Activated B cell treated with CpG ODN at 0.5 μM for 24 hours (primary cell): ENCODE data around the gene SLC18B1. TPM values are rescaled to one million over a fixed set of nuclear protein-coding genes. Genes with fewer than 3 reads are reported as not detected.
A peak's percentile ranks its signal among the peaks of the same experiment; 100 is the strongest.

Experiments used
- ATAC-seq: fragments of 200-7000 bp; cut with Tn5 transposase; one replicate; pipeline ENCODE4 v1.10.0; 2021; ENCODE audit warnings: low read depth, mild to moderate bottlenecking, moderate library complexity
- CTCF ChIA-PET: fragments of 350-600 bp; sonication (Branson Sonifier 250); formaldehyde crosslinking; loops from one replicate; lab custom pipeline; 2021; ENCODE audit warnings: antibody characterized with exemption; lab: Charles Lee
- POLR2A ChIA-PET: fragments of 350-600 bp; sonication (Branson Sonifier 250); formaldehyde crosslinking; loops from one replicate; lab custom pipeline; 2021; ENCODE audit warnings: antibody characterized with exemption; lab: Charles Lee
- DNase-seq: peaks from one replicate; pipeline ENCODE4 v3.0.0; 2022
- H3K27ac Mint-ChIP-seq: one replicate; pipeline ENCODE4 v1.8.0; 2020; ENCODE audit warnings: mixed read lengths
- H3K27me3 Mint-ChIP-seq: one replicate; pipeline ENCODE4 v1.8.0; 2021; ENCODE audit warnings: mixed read lengths
- H3K36me3 Mint-ChIP-seq: one replicate; pipeline ENCODE4 v1.8.0; 2021; ENCODE audit warnings: low read depth, mixed read lengths
- H3K4me1 Mint-ChIP-seq: one replicate; pipeline ENCODE4 v1.8.0; 2021; ENCODE audit warnings: mixed read lengths
- H3K4me3 Mint-ChIP-seq: one replicate; pipeline ENCODE4 v1.8.0; 2020; ENCODE audit warnings: mild to moderate bottlenecking, mixed read lengths
- H3K9me3 Mint-ChIP-seq: one replicate; pipeline ENCODE4 v1.8.0; 2020; ENCODE audit warnings: mixed read lengths
- CTCF ChIP-seq: fragments of 200-600 bp; IDR thresholded peaks from one replicate; pipeline ENCODE4 v1.8.0; 2022; ENCODE audit warnings: antibody characterized with exemption, mild to moderate bottlenecking
- intact Hi-C: fragments of 100-400 bp; cut with micrococcal nuclease; formaldehyde crosslinking; loops from one replicate; pipeline ENCODE4 v1.15.1; 2024
- total RNA-seq: library from RNA; stranded (reverse); gene quantifications from 2 replicates; pipeline ENCODE4 v1.2.3, GENCODE V29; 2022

SLC18B1 gene
- total RNA-seq, 1 donor from 2014 or later = 8.1 TPM

- no peaks in the 10 kb centered on the region for H3K9me3 Mint-ChIP-seq
- no peak overlapping the region for H3K27ac Mint-ChIP-seq
- H3K36me3 Mint-ChIP-seq = no peaks in the 10 kb centered on the region
- H3K4me1 Mint-ChIP-seq = no peaks in the 10 kb centered on the region
- DNase-seq = no peak
- no peak overlapping the region for H3K4me3 Mint-ChIP-seq
- no peak for ATAC-seq
- intact Hi-C loops = loop anchor here (1.0 to 2.0 kb wide), 2 partner anchors 210 to 1090 kb away; no protein-coding TSS in a partner anchor
- no peak for TF ChIP-seq CTCF
- H3K27me3 Mint-ChIP-seq = no peaks in the 10 kb centered on the region
- POLR2A ChIA-PET = interaction anchor here (0.6 kb wide), 1 partner anchor 10 kb away, joined by 3 read pairs; no protein-coding TSS in a partner anchor
- CTCF ChIA-PET = interaction anchor here (0.7 to 2.2 kb wide), 2 partner anchors 132 to 1086 kb away, joined by 3 to 6 read pairs; no protein-coding TSS in a partner anchor
Observed at GRCh38 chr6:132830334-132830751, 31.9 kb upstream of the SLC18B1 start.

DNA sequence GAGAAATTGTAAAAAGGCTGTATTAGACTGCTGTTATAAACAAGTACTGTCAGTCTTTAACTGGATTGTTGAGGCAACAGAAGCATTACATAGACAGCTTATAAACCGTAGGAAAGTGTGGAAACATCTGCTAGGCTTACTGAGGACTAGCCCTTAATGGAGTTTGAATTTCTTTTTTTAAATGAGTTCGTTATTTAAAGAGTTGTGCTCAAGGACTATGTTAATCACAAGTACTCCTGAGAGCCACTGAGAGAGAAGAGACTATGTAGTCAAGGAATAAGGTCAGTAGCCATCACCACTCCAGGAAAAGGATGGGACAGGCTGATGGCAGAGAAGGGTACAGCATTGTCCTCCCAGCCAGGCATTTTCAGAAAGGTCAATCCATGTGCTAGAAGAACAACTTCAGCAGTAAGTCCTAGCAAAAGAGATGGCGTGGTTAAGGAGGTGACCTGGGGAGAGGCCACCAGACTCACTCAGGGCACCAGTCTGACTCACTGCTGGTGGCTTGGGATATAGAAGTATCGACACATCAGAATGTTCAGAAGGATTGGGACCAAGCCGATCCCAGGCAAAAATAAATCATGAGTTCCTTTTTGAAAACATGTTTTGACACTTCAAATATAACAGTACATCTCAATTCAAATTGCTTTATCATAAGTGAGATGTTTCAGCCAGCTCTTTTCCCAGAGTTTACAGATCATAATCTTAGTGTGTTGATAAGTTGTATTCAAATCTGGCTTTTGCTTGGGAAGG lies 22.4 kb upstream of the SLC18B1 start:
- Mint-ChIP-seq H3K4me1 (peaks cover 48% of the 10 kb centered on the region), H3K36me3 (peaks cover 51% of the 10 kb centered on the region), H3K27ac (peak overlapping the region; percentile 99), H3K4me3 (no peak overlapping the region), H3K27me3 (no peaks in the 10 kb centered on the region), H3K9me3 (no peaks in the 10 kb centered on the region)
- ATAC-seq (no peak), DNase-seq (no peak)
- ChIA-PET POLR2A (interaction anchor here (0.6 to 9.5 kb wide), 4 partner anchors 10 to 151 kb away, joined by 3 to 180 read pairs (median 4); partner anchors contain the start of gene SLC18B1), CTCF (interaction anchor here (1.3 kb wide), 1 partner anchor 1276 kb away, joined by 3 read pairs; no protein-coding TSS in a partner anchor)
- intact Hi-C loops = no loop called here
- no peak for TF ChIP-seq CTCF

GRCh38 chr6:132819405-132820161 lies 21.1 kb upstream of the SLC18B1 start:
- peaks cover 58% of the 10 kb centered on the region for H3K4me1 Mint-ChIP-seq
- intact Hi-C loops = no loop called here
- no peak overlapping the region for H3K4me3 Mint-ChIP-seq
- no peaks in the 10 kb centered on the region for H3K27me3 Mint-ChIP-seq
- DNase-seq (no peak), ATAC-seq (no peak)
- no peak for TF ChIP-seq CTCF
- H3K9me3 Mint-ChIP-seq = no peaks in the 10 kb centered on the region
- CTCF ChIA-PET = interaction anchor here (0.5 to 1.3 kb wide), 2 partner anchors 11 to 1278 kb away, joined by 3 read pairs; no protein-coding TSS in a partner anchor
- H3K27ac Mint-ChIP-seq = peak overlapping the region; percentile 99
- POLR2A ChIA-PET = interaction anchor here (0.6 to 9.5 kb wide), 6 partner anchors 21 to 596 kb away, joined by 3 to 180 read pairs (median 4); partner anchors contain the start of genes SLC18B1 and STX7
- H3K36me3 Mint-ChIP-seq = peaks cover 63% of the 10 kb centered on the region

- intact Hi-C loops = no loop called here
- DNase-seq = no peak
- ChIA-PET CTCF (interaction anchor here (0.5 kb wide), 1 partner anchor 12 kb away, joined by 3 read pairs; no protein-coding TSS in a partner anchor), POLR2A (interaction anchor here (1.0 to 9.5 kb wide), 3 partner anchors 20 to 306 kb away, joined by 3 to 180 read pairs (median 8); partner anchors contain the start of genes SLC18B1 and STX7)
- no peak for ATAC-seq
- Mint-ChIP-seq H3K36me3 (peaks cover 72% of the 10 kb centered on the region), H3K4me3 (peak overlapping the region; percentile 28), H3K9me3 (no peaks in the 10 kb centered on the region), H3K27ac (peak overlapping the region; percentile 99), H3K4me1 (peaks cover 58% of the 10 kb centered on the region), H3K27me3 (no peaks in the 10 kb centered on the region)
- no peak for TF ChIP-seq CTCF
Observed at GRCh38 chr6:132818404-132819359, 20.2 kb upstream of the SLC18B1 start.
